ENCODE data around the gene FIGN. TPM values are rescaled to one million over a fixed set of nuclear protein-coding genes. Genes with fewer than 3 reads are reported as not detected.

Gene FIGN
- total and polyA plus RNA-seq, 2 of the 13 experiments (the other 11 are each of a cell fraction or from before 2014, with no cell fraction given), result 6.6 to 6.7 TPM

- in situ Hi-C loops (cut with HindIII; ENCODE audit: extremely low pct_ligation_motif_present, low pct_unique_long_range_greater_than_20kb), result no loop called here
- no peak overlapping the region for H2AFZ ChIP-seq (ENCODE audit: low read length)
- FAIRE-seq (no peak), DNase-seq (ENCODE audit: low spot score) (no peak), ATAC-seq (no peak)
- no peaks in the 10 kb centered on the region for H3K79me2 ChIP-seq (ENCODE audit: insufficient read depth, low read length)
- 73% methylated on average over 3 of the region's 3 CpGs for WGBS (ENCODE audit: low lambda C conversion rate)
- intact Hi-C loops (cut with micrococcal nuclease; ENCODE audit: unreplicated experiment), result no loop called here
- ChIA-PET CTCF (ENCODE audit: low intra/inter-chr PET ratio, low total read pairs) (no interaction called here), POLR2A (no interaction called here)
- no peak overlapping the region for H3K4me3 ChIP-seq (replicated peaks in 1 of 3; ENCODE audit: insufficient read depth in 1 of 3, low read depth in 2 of 3, low read length in 3 of 3)
- BruUV-seq (replicated peaks), result no TSS peak
- no peaks in the 10 kb centered on the region for H3K4me1 ChIP-seq (ENCODE audit: insufficient read depth, low read length)
- TF ChIP-seq YEATS2 (CRISPR knock-in tag; IDR thresholded peaks at IDR 0.05; ENCODE audit: borderline replicate concordance), result no peak
- no peak for TF ChIP-seq ZNF891 (CRISPR knock-in tag; IDR thresholded peaks at IDR 0.05)
- no peak for TF ChIP-seq KAT8 (CRISPR knock-in tag; IDR thresholded peaks at IDR 0.05)
- no peak for TF ChIP-seq TBL1XR1 (IDR thresholded peaks at IDR 0.05; ENCODE audit: borderline replicate concordance, low read length, partially characterized antibody)
- TF ChIP-seq E2F5 (CRISPR knock-in tag; conservative IDR thresholded peaks at IDR 0.05), result no peak
- no peak for TF ChIP-seq ZNF180 (CRISPR knock-in tag; IDR thresholded peaks at IDR 0.05; ENCODE audit: borderline replicate concordance, low read depth)
- TF ChIP-seq CREM (IDR thresholded peaks at IDR 0.05), result no peak
- no peak for TF ChIP-seq CREM (CRISPR knock-in tag; IDR thresholded peaks at IDR 0.05)
- no peak for TF ChIP-seq HMGXB4 (CRISPR knock-in tag; IDR thresholded peaks at IDR 0.05; ENCODE audit: borderline replicate concordance in 1 of 2, low read depth in 1 of 2)
- H4K20me1 ChIP-seq (ENCODE audit: insufficient read depth, low read length), result no peaks in the 10 kb centered on the region
- no peak overlapping the region for H3K4me2 ChIP-seq (ENCODE audit: low read depth, low read length)
- no peaks in the 10 kb centered on the region for H3K9me3 ChIP-seq (ENCODE audit: low read length)
- H3K36me3 ChIP-seq (replicated peaks in 1 of 2; ENCODE audit: control insufficient read depth in 1 of 2, insufficient read depth in 2 of 2, low read length in 2 of 2), result no peaks in the 10 kb centered on the region
- H3K27me3 ChIP-seq (ENCODE audit: control insufficient read depth in 1 of 2, insufficient read depth in 2 of 2, low read length in 2 of 2), result no peaks in the 10 kb centered on the region
- no peak overlapping the region for H3K27ac ChIP-seq (ENCODE audit: extremely low read length, insufficient read depth, low read length)
- H3K9ac ChIP-seq (ENCODE audit: insufficient read depth, low read depth, low read length), result no peak overlapping the region
Observed at GRCh38 chr2:163591461-163591860, 144.3 kb downstream of the FIGN start.

All from HepG2 (cell line).